ENCODE measurements around the gene UBE3B.
"Not testable (repeated sequence)": the region's sequence is repeated elsewhere in the genome, so short reads cannot be mapped to it uniquely, and the experiment has no call there.

UBE3B gene

GRCh38 chr12:109477185-109477962, at the start of gene UBE3B, which contains the start of gene KCTD10:
Gene UBE3B, plus strand, starts transcription at chr12:109477634. Its CDS starts 5,918 bp downstream, at chr12:109483552.
Gene KCTD10, minus strand, starts transcription at chr12:109477300. Its CDS starts 38 bp downstream, at chr12:109477262.
- DNase-seq: peak; percentile 60 to 70

- DNase-seq: peak; percentile 40 to 73
Observed at GRCh38 chr12:109428037-109428629, 49.3 kb upstream of the UBE3B start.

GRCh38 chr12:109428804-109429203, 48.6 kb upstream of the UBE3B start:
- not testable (repeated sequence) for DNase-seq

GRCh38 chr12:109430244-109430643, 47.2 kb upstream of the UBE3B start:
- no peak for DNase-seq

GRCh38 chr12:109432431-109432830, 45.0 kb upstream of the UBE3B start:
- no peak for DNase-seq

GRCh38 chr12:109432842-109433304, 44.6 kb upstream of the UBE3B start:
- DNase-seq: peak; percentile 16 to 58

GRCh38 chr12:109433618-109434017, 43.8 kb upstream of the UBE3B start:
- DNase-seq: no peak

GRCh38 chr12:109434582-109434981, 42.9 kb upstream of the UBE3B start:
- DNase-seq: no peak

- no peak for DNase-seq
Observed at GRCh38 chr12:109435428-109436187, 41.8 kb upstream of the UBE3B start.

GRCh38 chr12:109436188-109436560, 41.3 kb upstream of the UBE3B start:
- DNase-seq: no peak

GRCh38 chr12:109439181-109439580, 38.3 kb upstream of the UBE3B start:
- no peak for DNase-seq

GRCh38 chr12:109439951-109440350, 37.5 kb upstream of the UBE3B start:
- not testable (repeated sequence) for DNase-seq

GRCh38 chr12:109440851-109441490, 36.5 kb upstream of the UBE3B start:
- DNase-seq: no peak

- DNase-seq: no peak
Observed at GRCh38 chr12:109443794-109444193, 33.6 kb upstream of the UBE3B start.

GRCh38 chr12:109444259-109444658, 33.2 kb upstream of the UBE3B start:
- no peak for DNase-seq

GRCh38 chr12:109445191-109445609, 32.2 kb upstream of the UBE3B start:
- DNase-seq: no peak

- DNase-seq: no peak
Observed at GRCh38 chr12:109446869-109447268, 30.6 kb upstream of the UBE3B start.

GRCh38 chr12:109447482-109447881, 30.0 kb upstream of the UBE3B start:
- no peak for DNase-seq

GRCh38 chr12:109448272-109448671, 29.2 kb upstream of the UBE3B start:
- DNase-seq: no peak

- no peak for DNase-seq
Observed at GRCh38 chr12:109448707-109449390, 28.6 kb upstream of the UBE3B start.

- no peak for DNase-seq
Observed at GRCh38 chr12:109449845-109450532, 27.4 kb upstream of the UBE3B start.

GRCh38 chr12:109450980-109451379, 26.5 kb upstream of the UBE3B start:
- no peak for DNase-seq

All from AML-193 (cell line).